GM21786 (cell line): ENCODE data around the gene ARHGAP5.
"Not testable (repeated sequence)": the region's sequence is repeated elsewhere in the genome, so short reads cannot be mapped to it uniquely, and the experiment has no call there.

Experiments
- ATAC-seq: cut with Tn5 transposase; IDR thresholded peaks from one replicate; pipeline ENCODE4 v1.9.1; 2021; ENCODE audit not compliant: unreplicated experiment

Gene ARHGAP5

GRCh38 chr14:32104308-32104707, 27.2 kb downstream of the ARHGAP5 start:
- no peak for ATAC-seq

GRCh38 chr14:32104803-32105202, 27.7 kb downstream of the ARHGAP5 start:
- ATAC-seq: no peak

GRCh38 chr14:32109676-32110547, 32.8 kb downstream of the ARHGAP5 start:
- no peak for ATAC-seq

GRCh38 chr14:32110548-32110896, 33.4 kb downstream of the ARHGAP5 start:
- no peak for ATAC-seq

- ATAC-seq: no peak
Observed at GRCh38 chr14:32121536-32121935, 44.4 kb downstream of the ARHGAP5 start.

- ATAC-seq: no peak
Observed at GRCh38 chr14:32121948-32122347, 44.8 kb downstream of the ARHGAP5 start.

- not testable (repeated sequence) for ATAC-seq
Observed at GRCh38 chr14:32126899-32127730, 50.0 kb downstream of the ARHGAP5 start.

GRCh38 chr14:32127731-32128654, 50.9 kb downstream of the ARHGAP5 start:
- ATAC-seq: not testable (repeated sequence)

GRCh38 chr14:32128703-32129102, 51.6 kb downstream of the ARHGAP5 start:
- ATAC-seq: no peak

- ATAC-seq: no peak
Observed at GRCh38 chr14:32129124-32129523, 52.0 kb downstream of the ARHGAP5 start.

GRCh38 chr14:32131689-32132088, 54.6 kb downstream of the ARHGAP5 start:
- not testable (repeated sequence) for ATAC-seq

GRCh38 chr14:32134448-32135097, 57.5 kb downstream of the ARHGAP5 start:
- ATAC-seq: no peak

- no peak for ATAC-seq
Observed at GRCh38 chr14:32136027-32136825, 59.1 kb downstream of the ARHGAP5 start.

- no peak for ATAC-seq
Observed at GRCh38 chr14:32137313-32137712, 60.2 kb downstream of the ARHGAP5 start.

- no peak for ATAC-seq
Observed at GRCh38 chr14:32137892-32138291, 60.8 kb downstream of the ARHGAP5 start.

- no peak for ATAC-seq
Observed at GRCh38 chr14:32142341-32142740, 65.2 kb downstream of the ARHGAP5 start.

- ATAC-seq: no peak
Observed at GRCh38 chr14:32142754-32143437, 65.8 kb downstream of the ARHGAP5 start.

- no peak for ATAC-seq
Observed at GRCh38 chr14:32150392-32150791, 73.3 kb downstream of the ARHGAP5 start.

- no peak for ATAC-seq
Observed at GRCh38 chr14:32166029-32166428, 88.9 kb downstream of the ARHGAP5 start.
